Upper lobe of right lung (tissue), 1 donor: Measurements from ENCODE around the gene CXCL3. TPM values are rescaled to one million over a fixed set of nuclear protein-coding genes. Genes with fewer than 3 reads are reported as not detected.

Experiments used
- ATAC-seq: fragments of 200-7000 bp; cut with Tn5 transposase; one replicate; pipeline ENCODE4 v1.9.1; 2020; ENCODE audit warnings: mild to moderate bottlenecking, moderate library complexity
- DNase-seq: peaks from one replicate; pipeline ENCODE4 v3.0.0-alpha.2; 2020
- H3K27ac ChIP-seq: fragments of 200-600 bp; one replicate; pipeline ENCODE4 v1.8.0; 2022
- H3K27me3 ChIP-seq: fragments of 200-600 bp; one replicate; pipeline ENCODE4 v1.8.0; 2022; ENCODE audit warnings: mild to moderate bottlenecking
- H3K36me3 ChIP-seq: fragments of 200-600 bp; one replicate; pipeline ENCODE4 v1.8.0; 2022
- H3K4me1 ChIP-seq: fragments of 200-600 bp; one replicate; pipeline ENCODE4 v1.8.0; 2022
- H3K4me3 ChIP-seq: fragments of 200-600 bp; one replicate; pipeline ENCODE4 v1.8.0; 2022; ENCODE audit warnings: mild to moderate bottlenecking
- H3K9me3 ChIP-seq: fragments of 200-600 bp; one replicate; pipeline ENCODE4 v1.8.0; 2022
- CTCF ChIP-seq: fragments of 200-600 bp; IDR thresholded peaks from one replicate; pipeline ENCODE4 v1.8.0; 2022; ENCODE audit warnings: antibody characterized with exemption
- intact Hi-C: fragments of 100-400 bp; cut with DNase I; formaldehyde crosslinking; loops from one replicate; pipeline ENCODE4 v1.11.0; 2022
- total RNA-seq: library from RNA; stranded (reverse); fragmentation: NEBNext Ultra II Directional; extraction: Animal tissue kit (Norgen Biotek cat#: 25700); gene quantifications from one replicate; pipeline ENCODE4 v1.2.1, GENCODE V29; 2021
- donor health status: DM: no; HTN: yes; CAD: no; lungs with severe emphysema.

The CXCL3 gene
- total RNA-seq, 1 donor from 2014 or later = 9.7 TPM

- H3K27me3 ChIP-seq = no peaks in the 10 kb centered on the region
- no peaks in the 10 kb centered on the region for H3K4me1 ChIP-seq
- DNase-seq (no peak), ATAC-seq (peak; percentile 74)
- no peak for TF ChIP-seq CTCF
- intact Hi-C loops = no loop called here
- H3K36me3 ChIP-seq = no peaks in the 10 kb centered on the region
- no peaks in the 10 kb centered on the region for H3K9me3 ChIP-seq
- no peak overlapping the region for H3K4me3 ChIP-seq
- H3K27ac ChIP-seq = no peak overlapping the region
These were observed 16.9 kb downstream of the CXCL3 start for GRCh38 chr4:74021601-74022000.

- H3K4me1 ChIP-seq = no peaks in the 10 kb centered on the region
- DNase-seq (no peak), ATAC-seq (peak; percentile 78)
- no peaks in the 10 kb centered on the region for H3K36me3 ChIP-seq
- H3K27me3 ChIP-seq = no peaks in the 10 kb centered on the region
- no peaks in the 10 kb centered on the region for H3K9me3 ChIP-seq
- no peak for TF ChIP-seq CTCF
- H3K27ac ChIP-seq = peak overlapping the region; percentile 45
- intact Hi-C loops = no loop called here
- no peak overlapping the region for H3K4me3 ChIP-seq
These were observed 19.7 kb downstream of the CXCL3 start for GRCh38 chr4:74018771-74019170.

- DNase-seq (no peak), ATAC-seq (peak; percentile 47)
- Histone ChIP-seq H3K4me3 (no peak overlapping the region), H3K4me1 (no peaks in the 10 kb centered on the region), H3K27ac (peak overlapping the region; percentile 49), H3K36me3 (no peaks in the 10 kb centered on the region), H3K27me3 (no peaks in the 10 kb centered on the region), H3K9me3 (no peaks in the 10 kb centered on the region)
- no peak for TF ChIP-seq CTCF
- intact Hi-C loops = no loop called here
These were observed 20.4 kb downstream of the CXCL3 start for GRCh38 chr4:74018116-74018515.

GRCh38 chr4:74016068-74016467 is 22.4 kb downstream of the CXCL3 start:
- no peak overlapping the region for H3K4me3 ChIP-seq
- DNase-seq = no peak
- ATAC-seq = peak; percentile 60
- peak overlapping the region; percentile 1 for H3K27ac ChIP-seq
- no peaks in the 10 kb centered on the region for H3K4me1 ChIP-seq
- intact Hi-C loops = no loop called here
- TF ChIP-seq CTCF = no peak
- no peaks in the 10 kb centered on the region for H3K36me3 ChIP-seq
- no peaks in the 10 kb centered on the region for H3K9me3 ChIP-seq
- no peaks in the 10 kb centered on the region for H3K27me3 ChIP-seq

GRCh38 chr4:74015126-74015780 is 23.2 kb downstream of the CXCL3 start:
- H3K27me3 ChIP-seq = no peaks in the 10 kb centered on the region
- H3K9me3 ChIP-seq = no peaks in the 10 kb centered on the region
- intact Hi-C loops = no loop called here
- H3K27ac ChIP-seq = no peak overlapping the region
- ATAC-seq (no peak), DNase-seq (no peak)
- H3K4me3 ChIP-seq = no peak overlapping the region
- H3K36me3 ChIP-seq = no peaks in the 10 kb centered on the region
- no peak for TF ChIP-seq CTCF
- no peaks in the 10 kb centered on the region for H3K4me1 ChIP-seq

GRCh38 chr4:74014332-74014731 is 24.2 kb downstream of the CXCL3 start:
- TF ChIP-seq CTCF = no peak
- no peak for DNase-seq
- Histone ChIP-seq H3K27me3 (no peaks in the 10 kb centered on the region), H3K36me3 (no peaks in the 10 kb centered on the region), H3K4me1 (no peaks in the 10 kb centered on the region), H3K27ac (no peak overlapping the region), H3K9me3 (no peaks in the 10 kb centered on the region), H3K4me3 (no peak overlapping the region)
- no peak for ATAC-seq
- intact Hi-C loops = no loop called here
